A549 (cell line): ENCODE results near the gene OCA2.

ENCODE experiments used
- CTCF ChIP-seq: fragments of >200 bp; sonication (Bioruptor Twin); formaldehyde crosslinking; IDR thresholded peaks from 3 replicates; pipeline ENCODE4 v1.5.1; 2016
- POLR2A ChIP-seq: IDR thresholded peaks from 2 replicates; pipeline ENCODE4 v1.6.1; 2012; ENCODE audit warnings: mild to moderate bottlenecking, low read length
- TF ChIP-seq, protein P1 (sequence below): IDR thresholded peaks from 2 replicates; pipeline ENCODE4 v1.6.1; 2012

DNA sequence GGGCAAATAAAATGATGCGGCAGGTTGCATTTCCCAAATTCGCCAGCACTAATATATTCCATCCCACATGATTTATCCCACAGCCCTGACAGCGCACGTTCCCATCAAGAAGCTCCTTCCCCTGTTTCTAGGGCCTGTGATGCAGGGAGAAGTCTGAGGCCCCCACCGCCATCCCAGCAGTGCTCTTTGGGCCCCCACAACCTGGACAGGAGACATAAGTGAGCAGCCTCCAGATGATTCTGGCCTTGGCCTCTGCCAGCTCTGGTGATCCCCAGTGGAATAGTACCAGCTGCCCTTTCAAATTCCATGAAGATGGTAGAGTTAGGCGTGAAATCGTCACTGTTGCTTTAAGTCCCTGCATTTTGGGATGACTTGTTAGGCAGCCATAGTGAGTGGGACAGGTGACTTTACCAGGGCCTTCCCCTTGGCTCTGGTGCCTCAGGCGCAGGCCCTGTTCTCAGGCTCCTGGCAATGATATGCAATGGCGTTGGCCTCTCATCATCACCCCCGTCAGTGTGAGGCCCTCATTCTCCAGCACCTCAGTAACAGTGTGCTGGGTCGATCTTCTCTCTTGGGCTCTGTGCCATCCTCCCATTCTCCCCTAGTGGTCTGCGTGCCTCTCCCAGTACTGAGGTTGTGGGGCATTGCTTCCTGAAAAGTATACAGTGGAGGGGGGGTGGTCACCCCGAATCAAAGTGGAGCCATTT, 263.7 kb downstream of the OCA2 start:
- TF ChIP-seq, protein P1, sequence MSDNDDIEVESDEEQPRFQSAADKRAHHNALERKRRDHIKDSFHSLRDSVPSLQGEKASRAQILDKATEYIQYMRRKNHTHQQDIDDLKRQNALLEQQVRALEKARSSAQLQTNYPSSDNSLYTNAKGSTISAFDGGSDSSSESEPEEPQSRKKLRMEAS, result no peak
- TF ChIP-seq POLR2A (no peak), CTCF (no peak)
